Fibroblast of upper back skin (primary cell): Measurements from ENCODE around the gene CTNND1.
A peak's percentile ranks its signal among the peaks of the same experiment; 100 is the strongest.
"Not testable (repeated sequence)": the region's sequence is repeated elsewhere in the genome, so short reads cannot be mapped to it uniquely, and the experiment has no call there.

Source experiments
- DNase-seq: peaks from one replicate; pipeline ENCODE4 v3.0.0-alpha.2; 2013

Gene CTNND1, protein sequence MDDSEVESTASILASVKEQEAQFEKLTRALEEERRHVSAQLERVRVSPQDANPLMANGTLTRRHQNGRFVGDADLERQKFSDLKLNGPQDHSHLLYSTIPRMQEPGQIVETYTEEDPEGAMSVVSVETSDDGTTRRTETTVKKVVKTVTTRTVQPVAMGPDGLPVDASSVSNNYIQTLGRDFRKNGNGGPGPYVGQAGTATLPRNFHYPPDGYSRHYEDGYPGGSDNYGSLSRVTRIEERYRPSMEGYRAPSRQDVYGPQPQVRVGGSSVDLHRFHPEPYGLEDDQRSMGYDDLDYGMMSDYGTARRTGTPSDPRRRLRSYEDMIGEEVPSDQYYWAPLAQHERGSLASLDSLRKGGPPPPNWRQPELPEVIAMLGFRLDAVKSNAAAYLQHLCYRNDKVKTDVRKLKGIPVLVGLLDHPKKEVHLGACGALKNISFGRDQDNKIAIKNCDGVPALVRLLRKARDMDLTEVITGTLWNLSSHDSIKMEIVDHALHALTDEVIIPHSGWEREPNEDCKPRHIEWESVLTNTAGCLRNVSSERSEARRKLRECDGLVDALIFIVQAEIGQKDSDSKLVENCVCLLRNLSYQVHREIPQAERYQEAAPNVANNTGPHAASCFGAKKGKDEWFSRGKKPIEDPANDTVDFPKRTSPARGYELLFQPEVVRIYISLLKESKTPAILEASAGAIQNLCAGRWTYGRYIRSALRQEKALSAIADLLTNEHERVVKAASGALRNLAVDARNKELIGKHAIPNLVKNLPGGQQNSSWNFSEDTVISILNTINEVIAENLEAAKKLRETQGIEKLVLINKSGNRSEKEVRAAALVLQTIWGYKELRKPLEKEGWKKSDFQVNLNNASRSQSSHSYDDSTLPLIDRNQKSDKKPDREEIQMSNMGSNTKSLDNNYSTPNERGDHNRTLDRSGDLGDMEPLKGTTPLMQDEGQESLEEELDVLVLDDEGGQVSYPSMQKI

DNA sequence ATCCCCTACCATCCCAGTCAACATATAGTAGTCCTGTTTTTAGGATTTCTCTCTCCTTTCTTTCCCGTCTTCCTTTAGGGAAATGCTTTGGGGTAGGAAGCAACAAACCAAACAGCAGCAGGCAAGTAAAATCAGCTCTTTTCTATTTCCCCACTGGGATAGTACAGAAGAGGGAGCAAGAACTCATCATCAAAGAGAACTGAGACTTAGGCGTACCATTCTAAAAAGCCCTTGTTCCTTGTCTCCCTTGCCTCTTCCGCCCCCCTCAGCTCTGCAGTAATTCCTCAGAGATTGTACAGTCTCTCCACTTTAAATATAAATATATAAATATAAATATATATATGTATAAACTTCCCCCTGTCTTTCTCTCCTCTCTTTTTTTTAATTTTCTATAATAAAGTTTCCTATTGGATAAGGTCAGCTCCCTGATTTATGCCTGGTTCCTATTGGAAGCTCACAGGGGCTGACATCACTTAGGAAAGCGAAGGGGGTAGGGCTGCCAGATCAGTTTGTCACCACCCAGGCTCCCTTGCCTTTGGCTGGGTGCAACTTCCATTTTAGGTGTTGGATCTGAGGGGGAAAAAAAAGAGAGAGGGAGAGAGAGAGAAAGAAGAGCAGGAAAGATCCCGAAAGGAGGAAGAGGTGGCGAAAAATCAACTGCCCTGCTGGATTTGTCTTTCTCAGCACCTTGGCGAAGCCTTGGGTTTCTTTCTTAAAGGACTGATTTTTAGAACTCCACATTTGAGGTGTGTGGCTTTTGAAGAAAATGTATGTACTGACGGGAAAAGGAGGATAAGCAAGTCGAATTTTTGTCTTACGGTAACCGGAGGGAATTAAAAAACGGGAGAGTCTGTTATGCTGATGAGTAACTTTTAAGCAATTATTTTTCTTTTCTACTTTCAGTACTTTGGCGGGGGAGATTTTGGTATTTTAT lies at the start of gene CTNND1:
CTNND1 (plus strand) TSS at position 502 of the 934 bp plus-strand sequence. CDS start 29,677 bp downstream, outside the sequence.
- peak; percentile 98 for DNase-seq

- DNase-seq, result peak; percentile 99
These were observed 49.1 kb upstream of the CTNND1 start, which contains the start of gene TMX2 for GRCh38 chr11:57712256-57713150. Gene TMX2, plus strand, starts transcription at chr11:57712593. Its CDS starts 26 bp downstream, at chr11:57712619.

DNA sequence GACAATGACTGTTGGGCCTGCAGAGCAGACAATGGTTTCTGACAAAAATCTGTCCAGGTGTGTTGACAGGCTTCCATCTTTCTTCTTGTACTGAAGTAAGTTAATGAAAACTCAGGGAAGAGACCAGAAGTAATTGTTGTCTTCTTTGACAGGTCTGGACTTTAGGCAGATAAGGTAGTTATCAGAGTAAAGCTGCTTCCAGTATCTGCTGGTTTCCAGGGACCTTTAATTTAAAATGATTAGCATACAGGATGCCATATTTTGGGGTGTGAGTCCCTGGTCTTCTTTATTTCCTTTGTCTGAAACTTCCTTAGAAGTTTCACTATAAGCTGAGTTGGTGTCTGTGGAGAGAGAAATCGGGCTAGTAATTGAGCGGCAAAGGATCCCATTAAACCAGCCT lies 47.8 kb upstream of the CTNND1 start:
- DNase-seq, result no peak

GRCh38 chr11:57716726-57717125 lies 44.9 kb upstream of the CTNND1 start:
- not testable (repeated sequence) for DNase-seq

DNA sequence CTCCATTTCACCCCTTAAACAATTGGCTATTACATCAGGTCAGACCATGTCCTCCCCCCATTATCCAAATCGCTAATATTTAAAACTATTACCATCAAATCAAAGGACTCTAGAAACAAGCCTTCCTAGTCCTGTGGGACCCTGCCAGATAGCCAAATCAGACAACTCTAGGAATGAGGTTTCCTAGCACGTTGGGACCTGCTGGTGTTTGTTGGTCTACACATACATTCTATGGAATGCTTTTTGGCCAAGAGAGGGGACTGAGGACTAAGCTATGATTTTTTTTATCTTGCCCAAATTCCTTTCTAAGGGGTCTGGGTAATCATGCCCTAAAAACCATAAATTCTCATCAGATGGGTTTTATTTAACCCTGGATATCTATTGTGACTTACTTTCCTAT lies 34.4 kb upstream of the CTNND1 start:
- DNase-seq, result no peak

GRCh38 chr11:57728829-57729228 lies 32.8 kb upstream of the CTNND1 start:
- no peak for DNase-seq

GRCh38 chr11:57729479-57729878 lies 32.1 kb upstream of the CTNND1 start:
- DNase-seq, result no peak

DNA sequence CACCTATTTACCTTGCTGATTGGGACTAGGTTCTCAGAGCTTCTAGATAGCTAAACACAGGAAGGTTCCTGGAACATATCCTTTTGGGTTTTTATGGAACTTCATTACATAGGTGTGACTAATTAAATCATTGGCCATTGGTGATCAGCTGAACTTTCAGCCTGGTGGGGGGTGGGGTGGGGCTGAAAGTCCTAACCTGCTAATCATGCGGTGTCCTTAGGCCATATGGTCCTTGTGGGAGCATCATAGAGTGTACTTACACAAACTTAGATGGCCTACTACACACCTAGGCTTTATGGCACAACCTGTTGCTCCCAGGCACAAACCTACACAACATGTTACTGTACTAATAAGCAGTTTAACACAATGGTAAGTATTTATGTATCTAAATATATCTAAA lies 28.9 kb upstream of the CTNND1 start:
- DNase-seq, result no peak

DNA sequence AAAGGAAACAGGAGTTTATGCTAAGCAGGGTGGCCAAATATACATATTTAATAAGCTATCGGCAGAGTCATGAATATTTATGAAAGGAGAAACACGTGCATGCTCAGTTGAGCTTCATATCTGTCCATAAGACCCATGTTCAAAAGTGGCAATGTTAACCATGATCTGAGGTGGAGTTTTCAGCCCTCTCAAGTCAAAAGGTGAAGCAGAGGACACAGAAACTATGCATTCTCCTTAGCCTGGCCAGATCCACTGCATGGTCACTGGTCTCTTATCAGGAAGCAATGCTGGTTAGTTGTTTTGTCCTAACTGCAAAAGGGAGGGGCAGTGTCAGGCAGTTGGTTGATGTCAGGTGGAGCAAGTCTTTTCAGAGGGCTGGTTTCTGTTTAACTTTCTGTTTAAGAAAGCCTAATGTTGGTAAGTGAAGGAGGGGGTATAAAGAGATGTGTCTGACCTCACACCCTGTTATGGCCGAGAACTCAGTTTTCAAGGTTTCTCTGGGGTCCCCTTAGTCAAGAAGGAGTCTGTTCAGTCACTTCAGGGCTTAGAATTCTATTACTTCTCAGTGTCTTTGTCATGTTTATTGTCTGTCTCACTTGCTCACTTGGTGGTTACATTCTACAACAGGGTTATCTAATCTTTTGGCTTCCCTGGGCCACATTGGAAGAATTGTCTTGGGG lies 25.8 kb upstream of the CTNND1 start:
- no peak for DNase-seq

DNA sequence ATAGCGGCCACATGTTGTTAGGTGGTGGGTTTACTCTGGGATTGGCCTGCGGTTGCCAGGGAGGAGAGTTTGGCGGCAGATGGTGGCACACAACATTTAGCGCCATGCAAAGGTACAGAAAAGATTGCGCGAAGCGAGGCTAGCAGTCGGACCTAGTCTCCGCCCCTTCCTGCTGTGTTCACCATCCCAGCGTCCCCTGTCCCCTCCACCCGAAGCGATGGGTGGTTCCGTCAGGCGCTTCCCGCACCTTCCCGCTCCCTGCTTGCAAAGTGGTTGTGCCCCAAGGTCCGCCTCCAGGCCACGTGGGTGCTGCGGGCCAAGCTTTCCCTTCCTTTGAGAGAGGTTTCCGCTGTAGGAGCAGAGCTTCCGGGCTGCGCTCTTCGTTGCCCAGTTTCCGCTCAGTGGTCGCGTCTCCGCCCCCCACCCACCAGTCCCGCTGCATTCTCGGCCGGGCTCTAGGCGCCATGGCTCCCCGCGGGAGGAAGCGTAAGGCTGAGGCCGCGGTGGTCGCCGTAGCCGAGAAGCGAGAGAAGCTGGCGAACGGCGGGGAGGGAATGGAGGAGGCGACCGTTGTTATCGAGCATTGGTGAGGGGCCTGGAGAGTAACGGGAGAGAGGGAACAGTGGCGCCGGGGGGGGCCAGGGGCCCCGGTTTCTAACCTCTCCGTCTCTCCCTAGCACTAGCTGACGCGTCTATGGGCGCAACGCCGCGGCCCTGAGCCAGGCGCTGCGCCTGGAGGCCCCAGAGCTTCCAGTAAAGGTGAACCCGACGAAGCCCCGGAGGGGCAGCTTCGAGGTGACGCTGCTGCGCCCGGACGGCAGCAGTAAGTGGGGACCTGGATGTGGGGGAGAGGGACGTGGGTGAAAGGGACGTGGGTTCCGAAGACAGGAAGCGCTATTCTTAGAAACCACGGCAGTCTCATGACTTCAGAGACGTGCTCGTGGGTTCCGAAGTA lies 20.2 kb upstream of the CTNND1 start, which contains the start of gene SELENOH:
SELENOH (plus strand) TSS at position 360 of the 955 bp plus-strand sequence; CDS start at position 465, 105 bp downstream.
- DNase-seq, result peak; percentile 97

GRCh38 chr11:57742087-57742452 lies 19.5 kb upstream of the CTNND1 start:
- DNase-seq, result no peak

- no peak for DNase-seq
These were observed 17.2 kb upstream of the CTNND1 start for GRCh38 chr11:57744357-57744756.

GRCh38 chr11:57745206-57745605 lies 16.4 kb upstream of the CTNND1 start:
- DNase-seq, result no peak

DNA sequence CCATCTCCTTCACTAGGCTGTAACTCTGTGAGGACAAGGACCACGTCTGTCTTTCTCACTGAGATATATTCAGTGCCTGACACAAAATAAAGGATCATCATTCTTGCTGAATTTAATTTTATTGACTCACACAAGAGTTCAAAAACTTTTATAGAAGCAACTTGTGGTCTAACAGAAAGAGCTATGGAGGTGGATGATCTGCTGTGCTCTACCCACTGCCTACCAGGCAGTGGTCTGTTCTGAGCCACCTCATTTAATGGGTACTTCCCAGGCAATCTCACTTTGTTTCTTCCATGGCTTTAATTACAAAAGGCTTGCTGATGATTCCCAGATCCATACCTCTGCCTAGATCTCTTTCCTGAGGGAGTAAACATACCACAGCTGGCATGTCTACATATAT lies 14.7 kb upstream of the CTNND1 start:
- DNase-seq, result no peak

DNA sequence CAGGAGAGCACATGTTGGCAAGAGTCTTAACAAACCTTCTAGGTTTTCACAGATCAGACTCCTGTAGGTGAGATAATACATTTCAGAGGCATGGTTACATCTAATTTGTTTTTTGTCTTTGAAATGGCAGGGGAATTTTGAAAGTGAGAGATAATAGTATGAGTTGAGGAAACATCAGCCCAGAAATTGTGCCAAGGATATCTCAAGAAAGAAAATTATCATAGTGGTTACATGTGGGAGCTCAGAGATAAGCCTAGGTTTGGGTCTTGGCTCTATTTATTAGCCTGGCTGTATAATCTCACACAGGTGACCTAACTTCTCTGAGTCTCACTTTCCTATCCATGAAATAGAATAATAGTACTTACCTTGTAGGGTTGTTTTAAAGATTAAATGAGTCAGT lies 10.4 kb upstream of the CTNND1 start:
- no peak for DNase-seq

GRCh38 chr11:57751676-57752253 lies 9.8 kb upstream of the CTNND1 start, which contains the start of gene BTBD18:
Gene BTBD18, minus strand, starts transcription at chr11:57751819. Its CDS starts 631 bp downstream, at chr11:57751188.
- DNase-seq, result peak; percentile 51

DNA sequence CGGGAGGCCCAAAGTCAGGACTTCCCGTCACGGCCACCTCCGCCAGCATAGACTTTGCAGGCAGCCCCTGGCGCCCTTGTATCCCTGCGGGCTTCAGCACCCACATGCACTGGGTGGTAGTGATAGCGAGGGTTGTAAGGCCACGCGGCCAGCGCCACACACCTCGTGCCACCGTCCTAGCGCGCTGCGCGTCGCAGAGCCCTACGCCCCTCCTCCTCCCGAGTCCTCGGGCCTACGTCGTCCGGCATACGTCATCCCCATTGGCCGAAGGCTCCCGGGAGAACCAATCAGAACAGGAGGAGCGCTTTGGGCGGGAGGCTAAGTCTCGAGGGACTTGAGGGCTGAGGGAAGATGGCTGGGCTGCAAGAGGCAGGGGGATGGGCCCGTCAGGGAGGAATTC lies 8.6 kb upstream of the CTNND1 start:
- no peak for DNase-seq

- DNase-seq, result no peak
These were observed 3.4 kb upstream of the CTNND1 start for GRCh38 chr11:57758174-57758573.
